HL-60/S4 treated with phorbol 12-myristate 13-acetate at 8.2 ng/mL for 4 days and 3 days (cell line): ENCODE measurements around the gene OR4E1.
"Not testable (repeated sequence)": the region's sequence is repeated elsewhere in the genome, so short reads cannot be mapped to it uniquely, and the experiment has no call there.

ENCODE experiments used
- in situ Hi-C: fragments of 300-500 bp; cut with MboI; formaldehyde crosslinking; loops from 2 replicates; pipeline ENCODE4 v1.15.0; 2022; ENCODE audit warnings: low sequenced_read_pairs

OR4E1 gene

DNA sequence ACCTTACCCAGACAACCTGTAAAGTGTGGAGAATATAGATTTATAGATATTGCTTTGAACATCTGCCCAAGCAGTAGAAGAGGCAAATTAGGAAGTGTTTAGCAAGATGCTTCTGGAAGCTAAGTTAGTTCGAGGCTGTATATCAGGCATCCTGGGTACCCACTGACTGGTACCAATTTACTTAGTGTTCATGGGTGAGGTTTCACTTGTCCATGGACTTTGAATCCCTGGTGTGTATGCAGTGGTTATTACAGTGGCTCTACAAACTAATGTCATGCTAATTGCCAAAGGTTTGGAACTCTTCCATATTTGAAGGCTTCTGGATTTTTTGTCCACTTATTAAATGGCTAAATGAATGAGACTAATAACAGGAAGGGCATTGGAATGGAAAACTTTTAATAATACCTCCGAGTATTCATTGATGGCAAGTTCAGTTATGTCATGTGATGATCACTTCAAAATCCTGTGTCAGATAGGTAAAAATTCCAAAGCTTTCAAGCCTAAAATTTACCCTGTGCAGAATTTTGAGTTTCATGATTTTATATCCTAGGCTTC lies 20.2 kb downstream of the OR4E1 start, which contains the start of gene OR4E2:
Gene OR4E2, plus strand, starts transcription at position 505 of the 555 bp plus-strand sequence. CDS start 11,248 bp downstream, outside the sequence.
- in situ Hi-C loops: no loop called here

DNA sequence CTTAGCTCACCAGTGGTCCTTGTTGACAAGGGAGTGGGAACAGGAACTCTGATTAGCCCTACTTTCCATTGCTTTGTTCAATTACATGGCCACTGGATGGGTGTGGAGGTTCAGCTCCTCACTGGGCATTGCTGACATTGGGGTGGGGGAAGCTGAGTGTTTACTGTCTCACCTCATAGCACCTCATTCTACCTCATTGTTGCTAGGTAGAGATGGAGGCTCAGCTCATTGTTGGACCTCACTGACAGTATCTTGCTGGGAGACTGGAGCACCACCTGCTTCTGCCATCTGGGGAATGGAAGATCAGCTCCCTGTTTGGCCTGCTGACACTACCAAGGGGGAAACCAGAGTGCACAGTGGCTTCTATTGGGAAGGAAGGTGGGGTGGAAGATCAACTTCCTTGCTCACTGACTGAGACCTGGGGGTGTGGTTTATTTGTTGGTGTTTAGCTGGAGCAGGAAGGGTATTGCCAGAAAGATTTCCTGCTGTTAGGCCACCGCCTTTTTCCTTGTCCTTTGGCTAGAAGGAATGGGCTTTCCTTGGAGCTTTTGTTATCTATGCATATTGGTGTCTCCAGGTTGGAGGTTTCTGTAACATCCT lies 21.3 kb downstream of the OR4E1 start:
- in situ Hi-C loops: no loop called here

DNA sequence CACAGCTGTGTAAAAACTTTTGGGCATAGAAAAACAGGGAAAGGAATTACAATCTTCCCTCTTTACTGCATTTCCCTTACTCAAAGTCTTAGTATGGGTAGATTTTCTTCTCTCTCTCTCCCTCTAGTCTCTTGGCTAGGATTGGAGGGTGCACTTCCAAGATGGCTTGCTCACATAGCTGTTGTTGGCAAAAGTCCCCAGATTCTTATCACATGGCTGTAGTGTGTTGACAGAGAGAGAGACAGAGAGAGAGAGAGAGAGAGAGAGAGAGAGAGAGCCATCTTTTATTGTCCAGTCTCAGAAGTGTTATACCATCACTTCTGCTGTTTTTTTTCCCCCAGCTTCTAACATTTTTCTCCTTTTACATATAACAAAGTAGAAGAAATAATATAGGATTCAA lies 26.2 kb downstream of the OR4E1 start:
- in situ Hi-C loops: no loop called here

DNA sequence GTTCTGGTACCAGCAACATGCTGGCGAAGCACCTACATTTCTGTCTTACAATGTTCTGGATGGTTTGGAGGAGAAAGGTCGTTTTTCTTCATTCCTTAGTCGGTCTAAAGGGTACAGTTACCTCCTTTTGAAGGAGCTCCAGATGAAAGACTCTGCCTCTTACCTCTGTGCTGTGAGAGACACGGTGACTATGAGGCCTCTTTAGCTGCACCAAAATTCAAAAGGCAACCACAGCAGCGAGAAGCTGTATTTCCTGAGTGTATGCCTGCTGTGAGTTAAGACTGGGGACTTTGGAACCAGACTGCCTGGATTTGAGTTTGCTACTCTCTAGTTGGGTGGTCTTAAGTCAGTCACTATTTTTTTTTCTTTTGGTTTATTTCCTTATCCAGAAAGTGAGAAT lies 30.2 kb downstream of the OR4E1 start:
- in situ Hi-C loops: no loop called here

DNA sequence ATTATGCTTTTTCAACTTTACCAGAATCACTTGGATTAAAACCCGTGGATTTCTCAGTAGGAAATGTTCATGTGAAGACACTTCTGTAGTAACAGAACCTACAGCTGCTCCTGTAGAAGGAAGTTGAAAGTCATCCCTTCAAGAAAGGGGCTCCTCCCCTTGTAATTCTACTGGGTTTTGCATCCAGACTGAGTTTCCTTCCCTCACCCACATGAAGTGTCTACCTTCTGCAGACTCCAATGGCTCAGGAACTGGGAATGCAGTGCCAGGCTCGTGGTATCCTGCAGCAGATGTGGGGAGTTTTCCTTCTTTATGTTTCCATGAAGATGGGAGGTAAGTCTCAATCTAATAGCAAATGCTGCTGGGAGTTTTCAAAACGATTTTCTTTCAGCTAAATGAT lies 30.9 kb downstream of the OR4E1 start:
- in situ Hi-C loops: no loop called here

DNA sequence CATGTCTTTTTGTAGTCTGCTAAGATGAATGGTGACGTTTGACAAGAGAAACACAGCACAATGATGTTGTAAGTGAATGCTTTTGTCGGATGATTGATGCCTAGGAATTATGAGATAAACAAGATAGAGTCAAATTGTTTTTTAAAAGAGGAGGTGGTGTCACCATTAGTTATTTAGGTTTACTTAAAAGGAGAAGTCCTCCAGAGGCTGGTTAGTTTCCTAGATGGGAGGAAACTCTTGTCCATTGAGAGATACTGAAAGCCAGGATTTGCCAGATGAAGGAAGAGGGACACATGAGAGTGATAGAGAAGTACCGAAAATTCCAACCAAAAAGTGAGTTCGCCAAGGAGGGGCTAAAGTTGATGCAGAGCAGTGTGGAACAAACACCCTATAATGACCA lies 38.8 kb downstream of the OR4E1 start, which contains the start of gene OR10G2:
Gene OR10G2, minus strand, starts transcription at position 101 of the 400 bp plus-strand sequence. Its CDS starts 98 bp downstream, at position 3.
- in situ Hi-C loops: no loop called here

DNA sequence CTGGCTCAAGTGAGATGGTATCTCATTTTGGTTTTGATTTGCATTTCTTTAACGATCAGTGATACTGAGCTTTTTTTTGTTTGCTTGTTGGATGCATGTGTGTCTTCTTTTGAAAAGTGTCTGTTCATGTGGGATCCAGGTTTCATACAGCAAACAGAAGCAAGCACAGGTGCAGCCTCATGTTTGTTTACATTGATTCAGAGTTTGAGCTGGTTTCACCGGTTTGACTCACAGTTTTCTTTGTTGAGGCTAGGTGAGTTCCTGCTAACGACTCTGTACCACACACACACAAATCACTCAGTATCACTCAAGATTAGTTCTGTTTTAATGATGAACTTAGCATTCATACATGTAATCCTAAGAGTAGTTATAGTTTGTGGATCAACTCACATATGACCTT lies 42.5 kb downstream of the OR4E1 start:
- in situ Hi-C loops: no loop called here

DNA sequence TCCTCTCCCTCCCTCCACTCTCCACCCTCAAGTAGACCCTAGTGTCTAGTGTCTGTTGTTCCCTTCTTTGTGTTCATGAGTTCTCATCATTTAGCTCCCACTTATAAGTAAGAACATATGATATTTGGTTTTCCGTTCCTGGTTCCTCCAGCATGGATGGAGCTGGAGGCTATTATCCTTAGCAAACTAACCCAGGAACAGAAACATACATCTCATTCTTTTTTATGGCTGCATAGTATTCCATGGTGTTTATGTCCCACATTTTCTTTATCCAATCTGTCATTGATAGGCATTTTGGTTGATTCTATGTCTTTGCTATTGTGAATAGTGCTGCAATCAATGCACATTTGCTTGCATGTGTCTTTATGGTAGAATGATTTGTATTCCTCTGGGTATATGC lies 43.1 kb downstream of the OR4E1 start:
- in situ Hi-C loops: not testable (repeated sequence)

DNA sequence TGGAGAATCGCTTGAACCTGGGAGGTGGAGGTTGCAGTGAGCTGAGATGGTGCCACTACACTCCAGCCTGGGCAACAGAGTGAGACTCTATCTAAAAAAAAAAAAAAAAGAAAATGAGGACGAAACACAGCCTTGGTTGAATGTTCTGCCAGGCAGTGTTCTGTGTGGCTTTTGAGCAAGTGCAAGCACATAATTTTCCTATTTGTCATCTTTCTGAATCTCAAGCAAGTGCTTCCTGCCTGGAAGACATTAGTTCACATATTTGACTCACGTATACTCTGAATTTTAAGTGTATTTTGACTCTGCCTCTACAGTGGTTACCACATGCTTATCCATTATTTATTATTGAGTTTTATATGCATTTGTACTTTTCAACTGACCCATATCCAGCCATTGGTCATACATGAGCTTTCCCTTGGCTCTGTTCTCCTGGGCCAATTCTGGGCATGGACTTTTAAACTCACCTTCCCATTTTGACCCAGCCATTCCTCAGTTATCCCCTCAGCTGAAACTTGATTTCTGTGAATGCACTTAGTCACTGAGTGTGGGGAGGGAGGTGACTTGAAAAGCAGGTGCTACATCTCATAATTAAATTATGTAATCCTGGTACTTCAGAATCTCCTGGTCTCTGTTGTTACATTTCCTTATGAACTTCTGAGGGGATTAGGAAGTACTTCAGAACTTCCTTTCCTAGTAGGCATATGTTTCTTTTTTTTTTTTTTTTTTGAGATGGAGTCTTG lies 47.0 kb downstream of the OR4E1 start:
- in situ Hi-C loops: no loop called here
